ENCODE data around the gene CRYBA4. TPM values are rescaled to one million over a fixed set of nuclear protein-coding genes. Genes with fewer than 3 reads are reported as not detected.
A peak's percentile ranks its signal among the peaks of the same experiment; 100 is the strongest.

CRYBA4 gene
- total RNA-seq, 1 experiment from 2014 or later: 0.52 TPM

DNA sequence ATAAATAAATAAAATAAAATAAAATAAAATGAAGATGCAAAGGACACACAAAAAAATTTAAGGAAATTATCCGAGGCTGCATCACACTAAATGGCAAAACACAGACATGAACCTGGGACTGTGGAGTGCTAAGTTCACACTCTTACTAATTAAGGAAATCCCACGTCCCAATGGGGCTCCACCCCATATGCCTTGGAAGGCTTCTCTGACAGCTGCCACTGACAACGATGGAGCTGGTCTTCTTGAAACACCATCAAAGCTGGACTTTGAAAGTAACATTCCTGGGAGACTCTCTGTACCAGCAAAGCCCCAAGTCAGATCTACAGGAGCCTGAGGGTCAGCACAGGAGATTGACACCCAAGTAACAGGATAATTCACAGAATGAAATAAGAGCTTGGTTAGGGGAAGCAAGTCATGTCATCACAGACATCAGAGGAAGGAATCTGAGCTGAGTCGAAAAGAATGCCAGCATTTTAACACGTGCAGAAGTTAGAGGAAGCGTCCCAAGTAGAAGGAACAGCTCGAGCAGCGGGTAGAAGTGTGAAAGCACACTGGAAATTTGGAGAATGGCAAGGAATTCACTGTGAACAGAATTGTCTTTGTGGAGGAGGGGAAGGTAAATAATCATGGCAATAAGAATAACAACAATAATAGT is 45.6 kb upstream of the CRYBA4 start:
- H3K79me2 ChIP-seq (ENCODE audit: insufficient read depth, low read length): peaks cover 52% of the 10 kb centered on the region; the same call in 1 of the 2 replicates
- H3K27ac ChIP-seq (ENCODE audit: insufficient read length, low read depth, low read length): no peak overlapping the region
- no peak overlapping the region for H3K4me3 Mint-ChIP-seq
- no peak overlapping the region for H4K8ac ChIP-seq (replicated peaks; ENCODE audit: insufficient read length, low read depth, low read length)
- H2BK12ac ChIP-seq (ENCODE audit: insufficient read length, low read depth, low read length): no peak overlapping the region
- H3K27ac Mint-ChIP-seq: peak overlapping the region in 1 of 3 experiments; percentile 1; a peak in 1 of 7 replicates
- H3K4me1 ChIP-seq (ENCODE audit: insufficient read depth, low read length): peaks cover 19% of the 10 kb centered on the region; the same call in 1 of the 2 replicates
- H2BK20ac ChIP-seq (ENCODE audit: low read depth, low read length, poor library complexity, severe bottlenecking): no peak overlapping the region
- no peak overlapping the region for H4K5ac ChIP-seq (ENCODE audit: insufficient read length, low read depth, low read length)
- no peak overlapping the region for H2BK15ac ChIP-seq (ENCODE audit: low read depth, low read length)
- H3K27me3 Mint-ChIP-seq (ENCODE audit: low read depth): no peaks in the 10 kb centered on the region
- H2AFZ ChIP-seq (ENCODE audit: low read length): no peak overlapping the region
- no peak for DNase-seq
- no peak overlapping the region for H3K18ac ChIP-seq (ENCODE audit: insufficient read length, low read depth, low read length)
- TF ChIP-seq, protein P1, sequence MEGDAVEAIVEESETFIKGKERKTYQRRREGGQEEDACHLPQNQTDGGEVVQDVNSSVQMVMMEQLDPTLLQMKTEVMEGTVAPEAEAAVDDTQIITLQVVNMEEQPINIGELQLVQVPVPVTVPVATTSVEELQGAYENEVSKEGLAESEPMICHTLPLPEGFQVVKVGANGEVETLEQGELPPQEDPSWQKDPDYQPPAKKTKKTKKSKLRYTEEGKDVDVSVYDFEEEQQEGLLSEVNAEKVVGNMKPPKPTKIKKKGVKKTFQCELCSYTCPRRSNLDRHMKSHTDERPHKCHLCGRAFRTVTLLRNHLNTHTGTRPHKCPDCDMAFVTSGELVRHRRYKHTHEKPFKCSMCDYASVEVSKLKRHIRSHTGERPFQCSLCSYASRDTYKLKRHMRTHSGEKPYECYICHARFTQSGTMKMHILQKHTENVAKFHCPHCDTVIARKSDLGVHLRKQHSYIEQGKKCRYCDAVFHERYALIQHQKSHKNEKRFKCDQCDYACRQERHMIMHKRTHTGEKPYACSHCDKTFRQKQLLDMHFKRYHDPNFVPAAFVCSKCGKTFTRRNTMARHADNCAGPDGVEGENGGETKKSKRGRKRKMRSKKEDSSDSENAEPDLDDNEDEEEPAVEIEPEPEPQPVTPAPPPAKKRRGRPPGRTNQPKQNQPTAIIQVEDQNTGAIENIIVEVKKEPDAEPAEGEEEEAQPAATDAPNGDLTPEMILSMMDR (conservative IDR thresholded peaks at IDR 0.05): no peak
- no peaks in the 10 kb centered on the region for H3K23me2 ChIP-seq (ENCODE audit: insufficient read length, low read depth, low read length, poor library complexity, severe bottlenecking)
- WGBS (ENCODE audit: extremely low coverage, insufficient read length, low lambda C conversion rate): no CpG with 5 or more reads among the region's 8 CpGs
- no peak overlapping the region for H3K4me2 ChIP-seq (ENCODE audit: insufficient read depth, insufficient read length, low read length)
- H3K36me3 Mint-ChIP-seq (ENCODE audit: insufficient read depth in 1 of 3, low read depth in 3 of 3): peaks cover 18 to 36% (median 25%) of the 10 kb centered on the region in 3 experiments; a peak in 6 of 7 replicates
- H3K14ac ChIP-seq (ENCODE audit: insufficient read depth, low read length): no peak overlapping the region
- no peak overlapping the region for H3K9ac ChIP-seq (ENCODE audit: extremely low read depth, insufficient read length, low read length)
- peaks cover 2% of the 10 kb centered on the region for H4K20me1 ChIP-seq (ENCODE audit: control insufficient read depth, insufficient read depth, insufficient read length)
- H3K27me3 ChIP-seq (ENCODE audit: insufficient read depth, low read length): no peaks in the 10 kb centered on the region
- H3K9me3 ChIP-seq (ENCODE audit: control insufficient read depth, low read depth, low read length): no peaks in the 10 kb centered on the region
- no peak overlapping the region for H3T11ph ChIP-seq (ENCODE audit: low read length)
- H3K9me3 Mint-ChIP-seq: no peaks in the 10 kb centered on the region
- no peak overlapping the region for H3K23ac ChIP-seq (ENCODE audit: insufficient read length, low read depth, low read length)
- H3K79me1 ChIP-seq (ENCODE audit: insufficient read depth, low read depth, low read length, poor library complexity, severe bottlenecking): peaks cover 15% of the 10 kb centered on the region
- no peak overlapping the region for H2AK5ac ChIP-seq (ENCODE audit: insufficient read length, low read length)
- H2BK5ac ChIP-seq (ENCODE audit: insufficient read length, low read length): no peak overlapping the region
- H3K56ac ChIP-seq (ENCODE audit: insufficient read length, low read depth, low read length): no peak overlapping the region
- H3K4me1 Mint-ChIP-seq: peaks cover 72 to 79% of the 10 kb centered on the region in 2 experiments
- H2BK120ac ChIP-seq (ENCODE audit: low read depth, low read length, poor library complexity, severe bottlenecking): no peak overlapping the region
- H4K91ac ChIP-seq (ENCODE audit: insufficient read length, low read depth, low read length): no peak overlapping the region
- no peak overlapping the region for H3K4ac ChIP-seq (ENCODE audit: low read depth, low read length)
